ENCODE data around the gene LEP.

GRCh38 chr7:128255271-128255670 lies 14.2 kb downstream of the LEP start:
- TF ChIP-seq CTCF (IDR thresholded peaks at IDR 0.05), result no peak
- TF ChIP-seq POLR2AphosphoS5 (IDR thresholded peaks at IDR 0.05; ENCODE audit: low read depth, low read length), result no peak

All from Panc1 (cell line).